HG02870 (cell line): ENCODE data around the gene LYG2.
"Not testable (repeated sequence)": the region's sequence is repeated elsewhere in the genome, so short reads cannot be mapped to it uniquely, and the experiment has no call there.

Experiments
- ATAC-seq: cut with Tn5 transposase; IDR thresholded peaks from one replicate; pipeline ENCODE4 v1.9.1; 2021; ENCODE audit warnings: mild to moderate bottlenecking, moderate library complexity; ENCODE audit not compliant: unreplicated experiment

LYG2 gene

DNA sequence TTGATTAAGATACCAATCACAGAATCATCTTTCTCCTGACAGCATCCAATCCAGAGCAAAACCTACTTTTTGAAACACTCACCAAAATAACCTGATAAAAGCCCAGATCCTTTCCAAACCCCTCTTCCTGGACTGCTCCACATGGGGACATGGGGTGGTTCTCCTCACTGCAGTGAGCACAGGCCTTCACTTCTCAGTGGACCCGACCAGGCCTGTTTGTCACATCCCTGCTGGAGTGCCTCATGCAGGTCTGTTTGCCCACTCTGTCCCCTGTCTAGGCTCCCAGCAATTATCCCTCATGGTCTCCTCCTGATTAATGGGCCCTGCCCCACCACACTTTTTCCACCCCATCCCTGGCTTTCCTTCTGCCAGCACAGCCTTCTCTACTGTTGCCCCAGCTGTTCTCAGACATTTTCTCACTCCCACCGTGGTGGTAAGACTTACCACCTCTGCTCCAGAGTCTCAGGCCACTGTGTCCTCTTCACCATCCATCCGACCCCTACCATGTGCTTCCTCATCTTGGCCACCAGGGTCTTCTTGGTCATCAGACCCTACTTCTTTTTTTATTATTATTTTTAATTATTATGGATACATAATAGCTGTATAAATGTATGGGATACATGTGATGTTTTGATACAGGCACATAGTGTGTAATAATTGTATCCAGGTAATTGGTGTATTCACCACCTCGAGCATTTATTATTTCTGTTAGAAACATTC lies 53.3 kb downstream of the LYG2 start:
- ATAC-seq = no peak

- no peak for ATAC-seq
These were observed 55.2 kb downstream of the LYG2 start for GRCh38 chr2:99200076-99200800.

DNA sequence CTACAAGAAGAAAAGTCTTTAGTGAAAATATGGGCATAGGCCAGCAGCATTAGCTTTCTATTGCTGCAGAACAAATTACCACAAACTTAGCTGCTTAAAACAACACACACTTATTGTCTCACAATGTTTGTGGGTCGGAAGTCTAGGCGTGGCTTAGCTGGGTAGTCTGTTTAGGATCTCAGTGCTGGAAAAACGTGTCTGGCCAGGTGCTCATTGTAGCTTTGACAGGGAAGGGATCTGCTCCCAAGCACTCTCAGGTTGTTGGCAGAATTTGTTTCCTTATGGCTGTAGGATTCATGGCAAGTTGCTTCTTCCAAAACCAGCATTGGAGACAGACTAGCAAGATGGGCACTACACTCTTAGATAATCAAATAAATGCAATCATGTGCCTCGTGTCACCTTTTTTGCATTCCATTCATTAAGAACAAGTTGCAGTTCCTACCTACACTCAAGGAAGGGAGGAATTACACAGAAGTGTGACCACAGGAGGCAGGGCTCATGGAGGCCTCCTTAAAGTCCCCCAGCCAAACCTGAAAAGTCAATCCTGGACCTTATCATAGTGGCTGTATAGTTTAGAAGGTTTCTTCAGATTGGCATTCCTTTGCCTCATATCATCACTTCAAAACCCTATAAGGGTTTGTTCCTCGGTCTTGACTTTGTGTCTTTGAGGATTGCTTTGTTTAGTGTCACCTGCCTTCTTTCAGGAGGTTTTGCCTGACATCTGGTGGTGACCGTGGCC lies 57.2 kb downstream of the LYG2 start:
- no peak for ATAC-seq

GRCh38 chr2:99192364-99192763 lies 63.1 kb downstream of the LYG2 start:
- ATAC-seq = not testable (repeated sequence)
